ENCODE results near the gene IRAK1.

Gene IRAK1

DNA sequence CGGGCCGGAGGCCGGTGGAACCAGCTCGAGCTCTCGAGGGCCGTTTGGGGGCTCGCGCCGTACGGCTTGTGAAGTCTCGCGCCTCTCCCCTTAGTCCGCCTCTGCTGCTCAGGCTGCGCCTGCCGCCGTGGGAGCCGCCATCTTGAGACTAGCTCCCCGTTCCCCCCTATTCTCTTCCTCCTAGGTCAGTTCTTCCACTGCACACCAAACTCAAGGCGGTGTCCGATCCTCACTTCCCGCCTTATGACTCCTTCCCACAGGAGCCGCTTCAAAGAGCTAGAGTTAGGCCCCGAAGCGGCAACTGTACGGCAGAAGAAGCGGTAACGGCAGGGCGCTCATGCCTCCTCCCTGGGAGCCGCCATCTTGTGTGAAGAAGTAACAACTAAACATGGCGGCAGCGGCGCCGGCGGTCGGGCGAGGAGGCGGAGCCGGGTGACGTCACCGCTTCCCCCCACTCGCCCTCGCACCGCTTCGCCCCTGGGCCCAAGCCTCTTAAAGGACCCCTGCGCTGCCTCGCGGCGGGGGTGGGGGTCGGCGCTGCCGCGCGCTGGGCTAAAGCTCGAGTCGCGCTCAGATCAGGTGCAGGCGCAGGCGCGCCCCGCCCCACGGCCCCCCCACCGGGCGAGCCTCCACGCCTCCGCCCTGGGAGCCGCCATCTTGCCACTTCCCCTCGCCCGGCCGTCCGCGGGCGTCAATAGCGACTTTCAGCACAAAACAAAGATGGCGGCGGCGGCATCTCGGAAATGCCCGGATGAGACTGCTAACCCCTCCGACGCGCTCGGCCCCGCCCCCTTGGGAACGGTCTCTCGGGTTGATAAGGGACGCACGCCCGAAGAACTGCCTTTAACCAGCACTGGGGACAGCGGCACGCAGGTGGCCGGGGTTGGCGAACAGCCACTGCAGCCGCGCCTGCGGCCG is 48.0 kb downstream of the IRAK1 start, which contains the start of gene HCFC1:
HCFC1 (minus strand) TSS at position 369 of the 918 bp plus-strand sequence. CDS start 978 bp downstream, outside the sequence.
- H3K4me3 ChIP-seq (ENCODE audit: low read length) = peak within 1 kb of the TSS; percentile 77
- peak; percentile 84 for DNase-seq (ENCODE audit: low read depth)
- no peak for TF ChIP-seq CTCF (IDR thresholded peaks at IDR 0.05; ENCODE audit: insufficient read depth, low read depth, low read length, missing control alignments)

- peak; percentile 89 for DNase-seq (ENCODE audit: low read depth)
- no peak for TF ChIP-seq CTCF (IDR thresholded peaks at IDR 0.05; ENCODE audit: insufficient read depth, low read depth, low read length, missing control alignments)
- peak overlapping the region; percentile 77 for H3K4me3 ChIP-seq (ENCODE audit: low read length)
Observed at GRCh38 chrX:153971124-153971449, 48.6 kb downstream of the IRAK1 start.

DNA sequence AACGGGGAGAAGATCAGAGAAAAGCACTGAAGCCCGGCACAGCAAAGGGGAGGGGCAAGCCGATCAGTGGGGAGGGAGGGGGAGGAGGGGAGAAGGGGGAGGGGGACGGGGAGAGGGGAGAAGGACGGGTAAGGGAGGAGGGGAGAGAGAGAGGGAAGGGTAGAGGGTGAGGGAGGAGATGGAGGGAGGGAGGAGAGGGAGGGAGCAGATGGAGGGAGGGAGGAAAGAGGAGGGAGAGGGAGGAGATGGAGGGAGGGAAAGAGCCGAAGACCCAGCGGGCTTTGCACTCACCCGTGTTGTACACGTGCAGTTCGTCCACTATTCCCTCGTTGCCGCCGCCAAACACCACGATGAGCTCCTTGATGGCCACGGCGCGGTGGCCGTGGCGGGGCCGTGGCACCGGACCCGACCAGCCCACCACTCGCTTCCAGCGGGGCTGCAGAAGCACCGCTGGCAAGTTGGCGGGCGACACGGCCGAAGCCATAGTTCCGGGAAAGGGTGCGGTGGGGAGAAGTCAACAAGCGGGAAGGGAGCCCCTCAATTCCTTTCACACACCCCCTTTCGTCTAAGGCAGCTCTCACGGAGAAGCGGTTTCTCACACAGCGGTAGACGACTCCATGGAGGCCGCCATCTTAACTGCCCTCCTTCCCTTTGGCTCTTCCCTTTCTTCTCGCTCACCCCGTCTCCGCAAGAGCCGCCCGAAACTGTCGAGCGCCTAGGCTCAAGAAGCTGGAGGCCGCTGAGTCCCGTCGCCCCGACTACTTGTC is 49.2 kb downstream of the IRAK1 start:
- DNase-seq (ENCODE audit: low read depth) = peak; percentile 14
- peak overlapping the region; percentile 77 for H3K4me3 ChIP-seq (ENCODE audit: low read length)
- TF ChIP-seq CTCF (IDR thresholded peaks at IDR 0.05; ENCODE audit: insufficient read depth, low read depth, low read length, missing control alignments) = no peak

- peak overlapping the region; percentile 77 for H3K4me3 ChIP-seq (ENCODE audit: low read length)
- DNase-seq (ENCODE audit: low read depth) = no peak
- no peak for TF ChIP-seq CTCF (IDR thresholded peaks at IDR 0.05; ENCODE audit: insufficient read depth, low read depth, low read length, missing control alignments)
Observed at GRCh38 chrX:153969904-153970356, 49.8 kb downstream of the IRAK1 start.

GRCh38 chrX:153969125-153969903 is 50.4 kb downstream of the IRAK1 start:
- peak overlapping the region; percentile 77 for H3K4me3 ChIP-seq (ENCODE audit: low read length)
- DNase-seq (ENCODE audit: low read depth) = no peak
- TF ChIP-seq CTCF (IDR thresholded peaks at IDR 0.05; ENCODE audit: insufficient read depth, low read depth, low read length, missing control alignments) = no peak

DNA sequence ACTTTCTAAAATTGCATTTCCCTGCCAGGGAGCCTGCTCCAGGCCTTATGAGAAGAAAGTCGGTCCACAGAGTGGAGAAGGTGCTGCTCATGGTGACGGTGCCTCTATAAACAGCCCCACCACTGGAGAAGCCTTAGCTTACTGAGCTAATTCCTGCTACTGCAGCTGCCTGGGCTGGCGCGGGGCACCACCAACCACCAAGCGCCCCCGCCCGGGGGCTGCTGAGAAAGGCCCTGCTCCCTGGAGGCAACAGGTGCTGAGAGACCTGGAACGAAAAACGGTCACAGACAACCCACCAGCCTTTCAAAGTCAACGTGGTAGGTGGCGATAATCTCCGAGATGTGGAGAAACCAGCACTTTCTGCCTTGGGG is 51.0 kb downstream of the IRAK1 start:
- peak overlapping the region; percentile 77 for H3K4me3 ChIP-seq (ENCODE audit: low read length)
- peak; percentile 13 for DNase-seq (ENCODE audit: low read depth)
- TF ChIP-seq CTCF (IDR thresholded peaks at IDR 0.05; ENCODE audit: insufficient read depth, low read depth, low read length, missing control alignments) = no peak

Measured in epithelial cell of esophagus (primary cell).